Stimulated activated CD4-positive, alpha-beta T cell treated with anti-CD3 and anti-CD28 coated beads, Interleukin-1b, Interleukin-23, amount 100 ng/mL, for 1 hour (primary cell): ENCODE measurements around the gene TSPEAR.
A peak's percentile ranks its signal among the peaks of the same experiment; 100 is the strongest.

Experiments
- DNase-seq, 2 donors: peaks; one replicate each; pipeline ENCODE4 v3.0.0-alpha.2; 2020; ENCODE audit warnings: low read depth in 2 of 2

The TSPEAR gene

GRCh38 chr21:44463724-44464123 lies 247.6 kb downstream of the TSPEAR start:
- DNase-seq = no peak

GRCh38 chr21:44462834-44463200 lies 248.6 kb downstream of the TSPEAR start:
- DNase-seq = no peak

GRCh38 chr21:44462086-44462833 lies 249.1 kb downstream of the TSPEAR start:
- DNase-seq = no peak

- no peak for DNase-seq
Observed at GRCh38 chr21:44461464-44462001, 249.8 kb downstream of the TSPEAR start.

- no peak for DNase-seq
Observed at GRCh38 chr21:44461005-44461404, 250.4 kb downstream of the TSPEAR start.

GRCh38 chr21:44460441-44460755 lies 251.0 kb downstream of the TSPEAR start:
- DNase-seq = no peak

- no peak for DNase-seq
Observed at GRCh38 chr21:44459712-44460440, 251.5 kb downstream of the TSPEAR start.

- no peak for DNase-seq
Observed at GRCh38 chr21:44458971-44459711, 252.2 kb downstream of the TSPEAR start.

GRCh38 chr21:44456915-44457736 lies 254.2 kb downstream of the TSPEAR start:
- no peak for DNase-seq

GRCh38 chr21:44456214-44456914 lies 255.0 kb downstream of the TSPEAR start:
- no peak for DNase-seq

GRCh38 chr21:44455524-44456213 lies 255.7 kb downstream of the TSPEAR start:
- DNase-seq = no peak

- DNase-seq = peak; percentile 64 to 72
Observed at GRCh38 chr21:44454747-44455523, 256.4 kb downstream of the TSPEAR start, which contains the start of gene LRRC3. Gene LRRC3, plus strand, starts transcription at chr21:44455510. Its CDS starts 1,135 bp downstream, at chr21:44456645.

- no peak for DNase-seq
Observed at GRCh38 chr21:44454058-44454457, 257.3 kb downstream of the TSPEAR start.

- DNase-seq = no peak
Observed at GRCh38 chr21:44453120-44453519, 258.3 kb downstream of the TSPEAR start.

GRCh38 chr21:44450999-44451398 lies 260.4 kb downstream of the TSPEAR start:
- DNase-seq = no peak

GRCh38 chr21:44450402-44450801 lies 261.0 kb downstream of the TSPEAR start:
- no peak for DNase-seq

- no peak for DNase-seq
Observed at GRCh38 chr21:44449473-44450363, 261.7 kb downstream of the TSPEAR start.

GRCh38 chr21:44448651-44449131 lies 262.7 kb downstream of the TSPEAR start:
- no peak for DNase-seq
